ENCODE results near the gene METTL1. TPM values are rescaled to one million over a fixed set of nuclear protein-coding genes. Genes with fewer than 3 reads are reported as not detected.

Gene METTL1
- total and polyA plus RNA-seq, 2 experiments from 2014 or later = 8.6 to 31.1 TPM

DNA sequence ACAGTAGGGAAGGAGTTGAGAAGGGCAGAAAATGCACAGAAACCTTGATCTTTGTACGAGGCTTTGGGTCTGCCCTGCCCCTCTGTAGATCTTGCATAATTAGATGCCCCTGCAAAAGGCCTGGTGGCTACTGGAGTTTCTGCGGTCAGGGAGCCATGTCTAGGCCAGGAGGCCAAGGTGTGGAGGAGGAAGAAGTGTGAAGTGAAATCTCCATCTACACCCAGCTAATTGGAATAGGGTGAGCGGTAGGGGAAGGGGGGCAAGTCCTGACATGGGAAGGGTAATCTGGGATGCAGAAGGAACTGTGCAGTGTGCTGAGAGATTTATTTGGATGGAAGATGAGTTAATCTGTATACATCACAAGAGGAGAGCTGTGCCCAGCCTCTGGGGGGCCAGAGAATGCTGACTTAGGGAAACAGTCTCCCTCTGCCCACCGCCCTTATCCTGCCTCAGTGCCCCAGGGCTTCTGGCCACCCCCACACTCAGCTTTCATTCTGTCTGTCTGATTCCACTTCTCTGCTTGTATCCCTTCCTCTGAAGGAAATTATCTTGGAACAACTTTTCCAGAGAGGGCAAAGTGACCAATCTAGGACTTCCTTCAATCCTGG lies 10.4 kb downstream of the METTL1 start:
- Histone ChIP-seq H3K9me3 (ENCODE audit: low read depth) (no peaks in the 10 kb centered on the region), H3K27me3 (peaks cover 38% of the 10 kb centered on the region), H4K20me1 (ENCODE audit: insufficient read depth, poor library complexity, severe bottlenecking) (peaks cover 7% of the 10 kb centered on the region), H3K79me2 (peaks cover 8% of the 10 kb centered on the region), H3K36me3 (replicated peaks; ENCODE audit: insufficient read depth, low read depth) (no peaks in the 10 kb centered on the region), H3K4me2 (no peak overlapping the region), H3K9me2 (replicated peaks; ENCODE audit: insufficient read depth) (no peaks in the 10 kb centered on the region), H2AFZ (no peak overlapping the region), H3K4me1 (ENCODE audit: insufficient read depth) (peaks cover 19% of the 10 kb centered on the region), H3K4me3 (no peak overlapping the region), H3K27ac (no peak overlapping the region)
- 86% methylated on average over 4 of the region's 4 CpGs for WGBS (ENCODE audit: low lambda C conversion rate, missing lambda C conversion rate)
- no peak for TF ChIP-seq EZH2phosphoT487 (IDR thresholded peaks at IDR 0.05; ENCODE audit: low read depth, severe bottlenecking, unreplicated experiment)
- TF ChIP-seq EZH2 (IDR thresholded peaks at IDR 0.05; ENCODE audit: borderline replicate concordance) = no peak
- TF ChIP-seq, protein P1, sequence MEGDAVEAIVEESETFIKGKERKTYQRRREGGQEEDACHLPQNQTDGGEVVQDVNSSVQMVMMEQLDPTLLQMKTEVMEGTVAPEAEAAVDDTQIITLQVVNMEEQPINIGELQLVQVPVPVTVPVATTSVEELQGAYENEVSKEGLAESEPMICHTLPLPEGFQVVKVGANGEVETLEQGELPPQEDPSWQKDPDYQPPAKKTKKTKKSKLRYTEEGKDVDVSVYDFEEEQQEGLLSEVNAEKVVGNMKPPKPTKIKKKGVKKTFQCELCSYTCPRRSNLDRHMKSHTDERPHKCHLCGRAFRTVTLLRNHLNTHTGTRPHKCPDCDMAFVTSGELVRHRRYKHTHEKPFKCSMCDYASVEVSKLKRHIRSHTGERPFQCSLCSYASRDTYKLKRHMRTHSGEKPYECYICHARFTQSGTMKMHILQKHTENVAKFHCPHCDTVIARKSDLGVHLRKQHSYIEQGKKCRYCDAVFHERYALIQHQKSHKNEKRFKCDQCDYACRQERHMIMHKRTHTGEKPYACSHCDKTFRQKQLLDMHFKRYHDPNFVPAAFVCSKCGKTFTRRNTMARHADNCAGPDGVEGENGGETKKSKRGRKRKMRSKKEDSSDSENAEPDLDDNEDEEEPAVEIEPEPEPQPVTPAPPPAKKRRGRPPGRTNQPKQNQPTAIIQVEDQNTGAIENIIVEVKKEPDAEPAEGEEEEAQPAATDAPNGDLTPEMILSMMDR (IDR thresholded peaks at IDR 0.05; ENCODE audit: poor library complexity) = no peak
- no peak for DNase-seq (ENCODE audit: low spot score)

DNA sequence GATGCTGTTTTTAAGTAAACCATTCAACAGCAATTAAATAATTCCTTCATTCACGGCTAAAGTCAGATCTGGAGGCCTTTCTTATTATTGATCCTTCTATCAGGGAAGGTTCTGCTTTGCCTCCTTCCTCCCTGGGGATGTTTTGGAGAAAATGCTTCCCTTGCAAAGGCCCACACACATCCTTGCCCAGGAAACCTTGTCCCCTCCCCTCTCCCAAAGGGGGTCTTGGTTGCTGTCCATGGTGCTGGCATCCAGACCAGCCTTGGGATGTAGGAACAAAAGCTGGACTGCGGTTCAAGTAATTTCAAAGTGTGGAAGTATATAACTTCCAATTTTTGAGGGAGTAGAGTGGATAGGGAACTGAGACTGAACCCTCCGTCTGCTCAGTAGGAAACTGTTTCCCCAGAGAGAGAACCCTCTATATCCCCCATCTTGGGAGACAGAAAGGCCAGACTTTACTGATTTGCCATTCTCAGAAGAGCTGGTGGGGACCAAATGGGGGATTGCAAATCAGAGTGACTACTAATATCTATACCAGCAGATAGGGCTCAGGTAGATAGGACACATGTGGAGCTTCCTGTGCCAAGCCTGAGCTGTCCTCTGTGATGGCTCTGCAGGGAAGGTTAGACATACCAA lies 11.4 kb downstream of the METTL1 start:
- Histone ChIP-seq H3K27ac (no peak overlapping the region), H3K4me2 (no peak overlapping the region), H3K4me1 (ENCODE audit: insufficient read depth) (peaks cover 9% of the 10 kb centered on the region), H3K79me2 (peaks cover 8% of the 10 kb centered on the region), H3K9me2 (replicated peaks; ENCODE audit: insufficient read depth) (no peaks in the 10 kb centered on the region), H2AFZ (no peak overlapping the region), H3K36me3 (replicated peaks; ENCODE audit: insufficient read depth, low read depth) (no peaks in the 10 kb centered on the region), H3K9me3 (ENCODE audit: low read depth) (no peaks in the 10 kb centered on the region), H3K4me3 (no peak overlapping the region), H4K20me1 (ENCODE audit: insufficient read depth, poor library complexity, severe bottlenecking) (peaks cover 9% of the 10 kb centered on the region), H3K27me3 (peaks cover 28% of the 10 kb centered on the region)
- no peak for DNase-seq (ENCODE audit: low spot score)
- TF ChIP-seq, protein P1 (IDR thresholded peaks at IDR 0.05; ENCODE audit: poor library complexity) = no peak
- TF ChIP-seq EZH2 (IDR thresholded peaks at IDR 0.05; ENCODE audit: borderline replicate concordance) (no peak), EZH2phosphoT487 (IDR thresholded peaks at IDR 0.05; ENCODE audit: low read depth, severe bottlenecking, unreplicated experiment) (no peak)
- 87% methylated on average over 3 of the region's 3 CpGs for WGBS (ENCODE audit: low lambda C conversion rate, missing lambda C conversion rate)

DNA sequence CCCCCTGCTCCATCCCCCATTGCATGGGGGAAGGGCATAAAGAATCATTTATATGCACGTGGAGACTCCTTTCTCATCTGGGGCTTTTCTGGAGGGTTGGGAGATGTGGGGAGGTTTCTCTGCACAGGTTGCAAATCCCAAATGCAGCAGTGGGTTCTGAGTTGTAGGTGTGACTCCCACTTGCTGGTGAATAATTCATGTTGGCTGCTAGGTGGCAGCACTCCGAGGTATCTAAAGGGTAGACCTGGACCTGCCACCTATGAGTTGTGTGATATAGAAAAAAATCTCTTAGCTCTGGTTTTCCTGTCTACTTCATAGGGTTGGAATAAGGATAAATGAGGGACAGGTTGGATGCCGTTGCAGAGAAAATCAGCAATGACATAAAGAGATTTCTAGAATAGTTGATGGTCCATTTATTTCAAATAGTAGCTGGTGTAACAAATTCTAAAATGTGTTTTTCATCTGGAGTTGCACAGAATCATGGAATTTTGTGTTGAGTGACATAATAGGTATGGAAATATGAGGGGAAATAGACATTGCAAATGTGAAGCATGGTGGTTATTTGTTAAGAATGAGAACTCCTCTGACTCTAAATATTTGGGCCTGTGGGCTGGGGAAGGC lies 12.4 kb downstream of the METTL1 start:
- H3K4me3 ChIP-seq = no peak overlapping the region
- H3K9me2 ChIP-seq (replicated peaks; ENCODE audit: insufficient read depth) = no peaks in the 10 kb centered on the region
- H3K27ac ChIP-seq = no peak overlapping the region
- peaks cover 18% of the 10 kb centered on the region for H3K27me3 ChIP-seq
- peaks cover 9% of the 10 kb centered on the region for H4K20me1 ChIP-seq (ENCODE audit: insufficient read depth, poor library complexity, severe bottlenecking)
- peaks cover under 1% of the 10 kb centered on the region for H3K4me1 ChIP-seq (ENCODE audit: insufficient read depth)
- no peak overlapping the region for H3K4me2 ChIP-seq
- no peak for TF ChIP-seq EZH2phosphoT487 (IDR thresholded peaks at IDR 0.05; ENCODE audit: low read depth, severe bottlenecking, unreplicated experiment)
- TF ChIP-seq, protein P1 (IDR thresholded peaks at IDR 0.05; ENCODE audit: poor library complexity) = peak; percentile 46
- no peaks in the 10 kb centered on the region for H3K36me3 ChIP-seq (replicated peaks; ENCODE audit: insufficient read depth, low read depth)
- H2AFZ ChIP-seq = no peak overlapping the region
- peak; percentile 56 for DNase-seq (ENCODE audit: low spot score)
- WGBS (ENCODE audit: low lambda C conversion rate, missing lambda C conversion rate) = 37% methylated on average over 3 of the region's 3 CpGs
- peaks cover 8% of the 10 kb centered on the region for H3K79me2 ChIP-seq
- no peaks in the 10 kb centered on the region for H3K9me3 ChIP-seq (ENCODE audit: low read depth)

All from hepatocyte (in vitro differentiated cells).